ENCODE measurements around the gene LBHD2. TPM values are rescaled to one million over a fixed set of nuclear protein-coding genes. Genes with fewer than 3 reads are reported as not detected.

LBHD2 gene
- total RNA-seq, 2 donors from 2014 or later, result not detected

DNA sequence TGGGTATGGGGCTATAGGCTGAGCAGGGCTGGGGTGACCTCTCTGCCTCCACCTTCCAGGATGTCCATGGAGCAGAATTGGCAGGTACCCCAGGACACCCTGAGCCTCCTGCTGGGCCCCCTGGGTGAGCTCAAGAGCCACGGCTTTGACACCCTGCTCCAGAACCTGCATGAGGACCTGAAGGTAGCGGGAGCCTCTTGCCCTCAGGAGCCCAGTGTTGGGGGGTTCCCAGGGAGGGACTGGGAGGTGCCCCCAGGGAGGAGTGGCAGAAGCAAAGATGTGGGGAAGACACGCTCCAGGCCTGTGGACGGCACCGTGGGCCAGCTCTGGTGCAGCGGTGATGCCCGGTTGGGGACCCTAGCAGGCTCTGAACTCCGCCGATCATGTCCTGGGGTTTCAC lies 47.6 kb downstream of the LBHD2 start:
- Histone ChIP-seq H3K27ac (ENCODE audit: low read depth, low read length) (no peak overlapping the region), H3K4me3 (ENCODE audit: low read length) (no peak overlapping the region), H3K9ac (ENCODE audit: extremely low read depth, low read length, poor library complexity, severe bottlenecking) (no peak overlapping the region), H3K4me1 (ENCODE audit: control insufficient read depth, insufficient read depth, low read length) (no peaks in the 10 kb centered on the region), H3K27me3 (ENCODE audit: control insufficient read depth, insufficient read depth, low read length, poor library complexity, severe bottlenecking) (no peaks in the 10 kb centered on the region), H3K36me3 (ENCODE audit: control insufficient read depth, insufficient read depth, low read length) (peaks cover 5% of the 10 kb centered on the region), H3K9me3 (ENCODE audit: control insufficient read depth, low read length) (no peaks in the 10 kb centered on the region)
- Mint-ChIP-seq H3K27me3 (ENCODE audit: insufficient read depth) (peaks cover 15% of the 10 kb centered on the region), H3K36me3 (ENCODE audit: low read depth) (peaks cover 8% of the 10 kb centered on the region), H3K4me1 (no peaks in the 10 kb centered on the region), H3K9me3 (no peaks in the 10 kb centered on the region), H3K4me3 (no peak overlapping the region), H3K27ac (no peak overlapping the region)
- 94% methylated on average over 5 to 9 of the region's 9 CpGs for WGBS, 2 experiments (ENCODE audit: insufficient coverage in 1 of 2, insufficient read length in 1 of 2)
- DNase-seq, result no peak
- TF ChIP-seq, protein P1, sequence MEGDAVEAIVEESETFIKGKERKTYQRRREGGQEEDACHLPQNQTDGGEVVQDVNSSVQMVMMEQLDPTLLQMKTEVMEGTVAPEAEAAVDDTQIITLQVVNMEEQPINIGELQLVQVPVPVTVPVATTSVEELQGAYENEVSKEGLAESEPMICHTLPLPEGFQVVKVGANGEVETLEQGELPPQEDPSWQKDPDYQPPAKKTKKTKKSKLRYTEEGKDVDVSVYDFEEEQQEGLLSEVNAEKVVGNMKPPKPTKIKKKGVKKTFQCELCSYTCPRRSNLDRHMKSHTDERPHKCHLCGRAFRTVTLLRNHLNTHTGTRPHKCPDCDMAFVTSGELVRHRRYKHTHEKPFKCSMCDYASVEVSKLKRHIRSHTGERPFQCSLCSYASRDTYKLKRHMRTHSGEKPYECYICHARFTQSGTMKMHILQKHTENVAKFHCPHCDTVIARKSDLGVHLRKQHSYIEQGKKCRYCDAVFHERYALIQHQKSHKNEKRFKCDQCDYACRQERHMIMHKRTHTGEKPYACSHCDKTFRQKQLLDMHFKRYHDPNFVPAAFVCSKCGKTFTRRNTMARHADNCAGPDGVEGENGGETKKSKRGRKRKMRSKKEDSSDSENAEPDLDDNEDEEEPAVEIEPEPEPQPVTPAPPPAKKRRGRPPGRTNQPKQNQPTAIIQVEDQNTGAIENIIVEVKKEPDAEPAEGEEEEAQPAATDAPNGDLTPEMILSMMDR (conservative IDR thresholded peaks at IDR 0.05), result no peak

DNA sequence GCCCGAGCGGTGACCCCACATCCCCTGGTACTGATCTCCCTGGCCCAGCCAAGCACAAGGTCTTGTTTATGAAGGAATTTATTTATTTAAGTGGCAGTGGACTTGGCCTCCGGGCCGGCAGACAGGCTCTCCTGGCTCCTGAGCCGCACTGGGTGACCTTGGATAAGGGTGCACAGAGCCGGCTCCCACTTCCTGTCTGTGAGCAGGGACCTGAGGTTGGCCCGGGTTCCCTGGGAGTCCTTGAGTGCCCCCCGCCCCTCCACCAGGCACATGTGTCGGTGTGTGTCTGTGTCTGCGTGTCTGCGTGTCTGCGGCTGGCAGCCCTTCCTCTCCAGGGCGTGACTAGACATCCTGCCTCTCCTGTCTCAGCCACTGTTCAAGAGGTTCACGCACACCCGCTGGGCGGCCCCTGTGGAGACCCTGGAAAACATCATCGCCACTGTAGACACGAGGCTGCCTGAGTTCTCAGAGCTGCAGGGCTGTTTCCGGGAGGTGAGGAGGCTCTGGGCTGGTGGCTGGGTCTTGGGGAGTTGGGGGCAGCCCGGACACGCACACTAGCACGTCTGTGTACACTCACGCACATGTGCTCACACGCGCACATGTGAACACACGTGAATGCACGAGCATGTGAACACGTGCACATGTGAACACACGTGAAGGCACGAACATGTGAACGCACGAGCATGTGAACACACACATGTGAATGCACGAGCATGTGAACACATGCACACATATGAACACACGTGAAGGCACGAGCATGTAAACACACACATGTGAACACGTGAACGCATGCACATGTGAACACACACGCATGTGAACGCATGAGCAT lies 48.6 kb downstream of the LBHD2 start:
- TF ChIP-seq, protein P1 (conservative IDR thresholded peaks at IDR 0.05), result no peak

DNA sequence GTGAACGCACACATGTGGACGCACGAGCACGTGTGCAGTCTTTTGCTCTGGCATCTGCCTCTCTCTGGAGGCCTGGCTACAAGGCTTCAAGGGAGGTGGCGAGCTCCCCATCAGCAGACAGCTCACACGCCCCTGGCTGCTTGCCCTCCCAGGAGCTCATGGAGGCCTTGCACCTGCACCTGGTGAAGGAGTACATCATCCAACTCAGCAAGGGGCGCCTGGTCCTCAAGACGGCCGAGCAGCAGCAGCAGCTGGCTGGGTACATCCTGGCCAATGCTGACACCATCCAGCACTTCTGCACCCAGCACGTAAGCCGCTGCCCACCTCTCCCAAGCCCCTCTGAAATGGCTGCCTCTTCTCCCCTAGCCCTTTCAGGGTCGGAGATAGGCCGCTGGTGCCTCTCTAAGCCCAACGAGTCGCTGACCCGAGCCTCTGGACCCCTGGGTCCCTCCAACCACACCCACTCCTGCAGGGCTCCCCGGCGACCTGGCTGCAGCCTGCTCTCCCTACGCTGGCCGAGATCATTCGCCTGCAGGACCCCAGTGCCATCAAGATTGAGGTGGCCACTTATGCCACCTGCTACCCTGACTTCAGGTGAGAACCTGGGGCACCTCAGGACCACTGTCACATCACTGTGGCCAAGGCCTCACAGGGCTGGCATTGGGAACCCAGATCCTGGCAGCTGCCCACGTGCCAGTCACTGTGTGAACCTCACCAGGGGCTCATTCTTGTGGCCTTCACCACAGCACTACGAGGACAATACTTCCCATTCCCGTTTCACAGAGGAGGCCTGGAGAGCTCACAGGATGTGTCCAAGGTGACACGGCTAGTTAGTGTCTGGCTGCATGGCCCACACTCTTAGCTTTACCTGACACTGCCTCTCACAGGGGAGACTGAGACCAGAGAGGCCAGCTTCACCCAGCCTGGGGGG lies 49.5 kb downstream of the LBHD2 start:
- no peaks in the 10 kb centered on the region for H3K9me3 Mint-ChIP-seq

More for the DNA sequence above, 48.6 kb downstream of the LBHD2 start:
- Mint-ChIP-seq H3K4me1 (no peaks in the 10 kb centered on the region), H3K27ac (no peak overlapping the region), H3K36me3 (ENCODE audit: low read depth) (peaks cover 8% of the 10 kb centered on the region), H3K4me3 (no peak overlapping the region), H3K27me3 (ENCODE audit: insufficient read depth) (peaks cover 12% of the 10 kb centered on the region), H3K9me3 (no peaks in the 10 kb centered on the region)
- no peak for DNase-seq
- H3K27ac ChIP-seq (ENCODE audit: low read depth, low read length), result no peak overlapping the region
- no peak overlapping the region for H3K9ac ChIP-seq (ENCODE audit: extremely low read depth, low read length, poor library complexity, severe bottlenecking)
- WGBS, 2 experiments (ENCODE audit: insufficient coverage in 1 of 2, insufficient read length in 1 of 2), result 90 to 91% methylated on average over 30 to 39 of the region's 39 CpGs
- no peaks in the 10 kb centered on the region for H3K9me3 ChIP-seq (ENCODE audit: control insufficient read depth, low read length)
- no peak overlapping the region for H3K4me3 ChIP-seq (ENCODE audit: low read length)
- H3K36me3 ChIP-seq (ENCODE audit: control insufficient read depth, insufficient read depth, low read length), result peaks cover 5% of the 10 kb centered on the region
- no peaks in the 10 kb centered on the region for H3K4me1 ChIP-seq (ENCODE audit: control insufficient read depth, insufficient read depth, low read length)
- H3K27me3 ChIP-seq (ENCODE audit: control insufficient read depth, insufficient read depth, low read length, poor library complexity, severe bottlenecking), result no peaks in the 10 kb centered on the region

More for the DNA sequence above, 49.5 kb downstream of the LBHD2 start:
- H3K36me3 Mint-ChIP-seq (ENCODE audit: low read depth), result peaks cover 7% of the 10 kb centered on the region
- H3K27me3 Mint-ChIP-seq (ENCODE audit: insufficient read depth), result peaks cover 3% of the 10 kb centered on the region
- no peak overlapping the region for H3K9ac ChIP-seq (ENCODE audit: extremely low read depth, low read length, poor library complexity, severe bottlenecking)
- H3K4me3 ChIP-seq (ENCODE audit: low read length), result no peak overlapping the region
- H3K27ac Mint-ChIP-seq, result no peak overlapping the region
- peaks cover 2% of the 10 kb centered on the region for H3K4me1 Mint-ChIP-seq
- no peaks in the 10 kb centered on the region for H3K4me1 ChIP-seq (ENCODE audit: control insufficient read depth, insufficient read depth, low read length)
- 95 to 98% methylated on average over 13 to 25 of the region's 25 CpGs for WGBS, 2 experiments (ENCODE audit: insufficient coverage in 1 of 2, insufficient read length in 1 of 2)
- H3K4me3 Mint-ChIP-seq, result no peak overlapping the region
- peaks cover 5% of the 10 kb centered on the region for H3K36me3 ChIP-seq (ENCODE audit: control insufficient read depth, insufficient read depth, low read length)
- H3K27me3 ChIP-seq (ENCODE audit: control insufficient read depth, insufficient read depth, low read length, poor library complexity, severe bottlenecking), result no peaks in the 10 kb centered on the region
- no peak overlapping the region for H3K27ac ChIP-seq (ENCODE audit: low read depth, low read length)
- no peaks in the 10 kb centered on the region for H3K9me3 ChIP-seq (ENCODE audit: control insufficient read depth, low read length)
- TF ChIP-seq, protein P1 (conservative IDR thresholded peaks at IDR 0.05), result no peak
- DNase-seq, result no peak

All from endodermal cell (in vitro differentiated cells).